ENCODE results near the gene ESPNL. TPM values are rescaled to one million over a fixed set of nuclear protein-coding genes. Genes with fewer than 3 reads are reported as not detected.
"Not testable (repeated sequence)": the region's sequence is repeated elsewhere in the genome, so short reads cannot be mapped to it uniquely, and the experiment has no call there.

Gene ESPNL
- total and polyA plus RNA-seq, 2 of the 4 experiments (the other 2 are of a cell fraction), result 2.0 TPM

DNA sequence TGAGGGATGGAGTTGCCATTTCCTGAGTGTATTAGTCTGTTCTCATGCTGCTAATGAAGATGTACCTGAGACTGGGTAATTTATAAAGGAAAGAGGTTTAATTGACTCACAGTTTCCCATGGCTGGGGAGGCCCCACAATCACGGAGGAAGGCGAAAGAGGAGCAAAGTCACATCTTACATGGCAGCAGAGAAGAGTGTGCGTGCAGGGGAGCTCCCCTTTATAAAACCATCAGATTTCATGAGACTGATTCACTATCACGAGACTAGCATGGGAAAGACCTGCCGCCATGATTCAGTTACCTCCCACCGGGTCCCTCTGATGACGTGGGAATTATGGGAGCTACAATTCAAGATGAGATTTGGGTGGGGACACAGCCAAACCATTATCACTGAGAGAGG lies 33.4 kb upstream of the ESPNL start:
- in situ Hi-C loops (cut with MboI; ENCODE audit: low sequenced_read_pairs); H3K9ac ChIP-seq (ENCODE audit: low read depth, low read length); intact Hi-C loops (cut with micrococcal nuclease): not testable (repeated sequence)

More for the DNA sequence above, 33.4 kb upstream of the ESPNL start:
- Histone ChIP-seq H3K36me3 (ENCODE audit: control insufficient read depth, insufficient read depth, low read length) (peaks cover 18% of the 10 kb centered on the region), H3K79me1 (ENCODE audit: low read depth in 1 of 2, low read length in 2 of 2) (peaks cover 0 to 16% of the 10 kb centered on the region in 2 experiments; a peak in 3 of 4 replicates)
- H4K20me1 ChIP-seq (ENCODE audit: insufficient read depth, low read length); H3K14ac ChIP-seq (replicated peaks; ENCODE audit: low read depth, low read length); H2BK120ac ChIP-seq (ENCODE audit: low read depth, low read length); H3K9me3 ChIP-seq (ENCODE audit: control insufficient read depth, insufficient read depth, low read length); POLR2A ChIA-PET (ENCODE audit: unreplicated experiment); H3K27ac ChIP-seq (ENCODE audit: insufficient read depth, low read length); H4K8ac ChIP-seq (ENCODE audit: low read depth in 2 of 2, low read length in 2 of 2); BruUV-seq (replicated peaks); H2BK5ac ChIP-seq (ENCODE audit: low read depth, low read length, poor library complexity, severe bottlenecking); dilution Hi-C loops (cut with HindIII; ENCODE audit: low sequenced_read_pairs, unreplicated experiment); H2AK9ac ChIP-seq (replicated peaks; ENCODE audit: low read depth, low read length, poor library complexity); H2AFZ ChIP-seq (replicated peaks; ENCODE audit: low read length, poor library complexity); H2AK5ac ChIP-seq (ENCODE audit: low read depth, low read length); ATAC-seq (ENCODE audit: low read depth); H3K4me3 ChIP-seq (ENCODE audit: insufficient read depth, low read depth, low read length); H2BK20ac ChIP-seq (ENCODE audit: low read depth, low read length); H3K4me2 ChIP-seq (ENCODE audit: low read depth, low read length); H3K18ac ChIP-seq (ENCODE audit: low read depth, low read length); H3K9me1 ChIP-seq (ENCODE audit: insufficient read depth, low read length); H3K23ac ChIP-seq (ENCODE audit: low read depth, low read length); H4K91ac ChIP-seq (ENCODE audit: insufficient read depth, low read depth, low read length); H4K5ac ChIP-seq (ENCODE audit: low read depth, low read length); H3K4me1 ChIP-seq (ENCODE audit: control insufficient read depth, insufficient read depth, low read length); CTCF ChIA-PET; H3K27me3 ChIP-seq (ENCODE audit: control insufficient read depth, insufficient read depth, low read length); DNase-seq; H3K56ac ChIP-seq (ENCODE audit: extremely low read depth, insufficient read depth, low read length); H2BK15ac ChIP-seq (ENCODE audit: low read depth, low read length); H3K4ac ChIP-seq (ENCODE audit: low read depth, low read length): not testable (repeated sequence)
- WGBS, 2 experiments (ENCODE audit: extremely low coverage in 2 of 2, insufficient read length in 1 of 2), result 95% methylated on average over 4 of the region's 7 CpGs; no CpG with 5 or more reads in 1 of the 2 experiments

Data from IMR-90 (cell line).